Spinal cord (tissue), 10 donors: ENCODE measurements around the gene CHRNA4. TPM values are rescaled to one million over a fixed set of nuclear protein-coding genes. Genes with fewer than 3 reads are reported as not detected.

Source experiments
- DNase-seq, 6 donors: peaks; one replicate each; pipeline versions ENCODE4 v3.0.0 to v3.0.0-alpha.2; 2013 to 2015; ENCODE audit warnings: low spot score in 6 of 6, low read depth in 4 of 6
- H3K27ac ChIP-seq: one replicate; pipeline ENCODE4 v1.5.1; 2013; ENCODE audit warnings: low read depth, low read length, control low read depth
- H3K27me3 ChIP-seq: one replicate; pipeline ENCODE4 v1.6.1; 2013; ENCODE audit warnings: low read length; ENCODE audit not compliant: control insufficient read depth, insufficient read depth
- H3K36me3 ChIP-seq: one replicate; pipeline ENCODE4 v1.6.1; 2013; ENCODE audit warnings: low read length; ENCODE audit not compliant: control insufficient read depth, insufficient read depth
- H3K4me1 ChIP-seq: one replicate; pipeline ENCODE4 v1.6.1; 2013; ENCODE audit warnings: low read length; ENCODE audit not compliant: control insufficient read depth, insufficient read depth
- H3K4me3 ChIP-seq: one replicate; pipeline ENCODE4 v1.5.1; 2013; ENCODE audit warnings: low read depth, low read length, control low read depth
- H3K9me3 ChIP-seq: one replicate; pipeline ENCODE4 v1.6.1; 2013; ENCODE audit warnings: low read length; ENCODE audit not compliant: control insufficient read depth, insufficient read depth
- WGBS: methylation state at CpG from one replicate; pipeline ENCODE4 v1.1.5; 2013; ENCODE audit warnings: missing lambda C conversion rate; ENCODE audit not compliant: insufficient coverage; 5-methylcytosine and 5-hydroxymethylcytosine counted together
- polyA plus RNA-seq, 2 donors: library from polyadenylated mRNA; unstranded; fragments of 120-200 nt; gene quantifications; one replicate each; pipeline ENCODE4 v1.2.1, GENCODE V29; 2013; ENCODE audit not compliant: insufficient read length in 2 of 2
- small RNA-seq: library from RNA; depleted of rRNA; stranded (forward); fragments of <200 nt; gene quantifications from one replicate; pipeline ENCODE3, GENCODE V24; 2014; ENCODE audit warnings: low replicate concordance
- total RNA-seq, 2 donors: library from RNA; depleted of rRNA in 1 of 2; stranded (reverse); fragments of 120-200 nt in 1 of 2; fragments of >200 nt in 1 of 2; gene quantifications; one replicate each; pipeline versions ENCODE4 v1.2.3 to v1.2.4, GENCODE V29; 2013 to 2014
- donor health status: healthy.

Gene CHRNA4
- total and polyA plus RNA-seq, 4 donors: 5.5 to 64.2 (median 33.5) TPM

DNA sequence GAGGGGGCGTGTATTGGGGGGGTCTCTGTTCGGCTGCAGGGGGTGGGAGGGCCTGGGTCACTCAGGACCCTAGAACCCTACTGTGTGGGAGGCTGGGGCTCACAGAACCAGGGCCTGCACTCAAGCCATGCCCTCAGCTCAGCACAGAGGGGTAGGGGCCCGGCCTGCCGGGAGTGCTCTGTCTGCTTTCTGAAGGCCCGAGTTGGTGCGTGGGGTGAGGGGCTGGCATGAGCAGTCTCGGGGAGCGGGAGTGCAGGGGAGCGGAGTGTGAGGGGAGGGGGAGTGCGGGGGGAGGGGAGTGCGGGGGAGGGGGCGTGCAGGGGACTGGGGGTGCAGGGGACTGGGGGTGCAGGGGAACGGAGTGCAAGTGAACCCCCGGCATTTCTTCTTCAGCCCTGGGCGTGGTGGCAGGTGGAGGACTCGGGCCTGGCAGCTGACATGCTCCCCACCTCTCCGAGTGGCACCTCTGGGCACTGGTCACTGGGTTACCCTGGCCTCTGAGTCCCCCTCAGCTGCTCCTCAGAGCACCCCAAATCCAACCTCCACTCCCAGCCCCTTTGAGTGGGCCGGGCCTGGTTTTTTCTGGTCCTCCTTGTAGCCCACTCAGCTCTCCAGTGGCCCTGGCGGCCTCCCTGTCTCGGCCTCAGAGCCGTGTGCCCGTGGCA, 67.1 kb downstream of the CHRNA4 start:
- Histone ChIP-seq H3K9me3 (no peaks in the 10 kb centered on the region), H3K27ac (peak overlapping the region; percentile 69), H3K27me3 (peaks cover 13% of the 10 kb centered on the region), H3K4me1 (peaks cover 77% of the 10 kb centered on the region), H3K36me3 (peaks cover 37% of the 10 kb centered on the region), H3K4me3 (no peak overlapping the region)
- DNase-seq: peak in 1 of 6 donors; percentile 18
- 62% methylated on average over 15 of the region's 22 CpGs for WGBS

DNA sequence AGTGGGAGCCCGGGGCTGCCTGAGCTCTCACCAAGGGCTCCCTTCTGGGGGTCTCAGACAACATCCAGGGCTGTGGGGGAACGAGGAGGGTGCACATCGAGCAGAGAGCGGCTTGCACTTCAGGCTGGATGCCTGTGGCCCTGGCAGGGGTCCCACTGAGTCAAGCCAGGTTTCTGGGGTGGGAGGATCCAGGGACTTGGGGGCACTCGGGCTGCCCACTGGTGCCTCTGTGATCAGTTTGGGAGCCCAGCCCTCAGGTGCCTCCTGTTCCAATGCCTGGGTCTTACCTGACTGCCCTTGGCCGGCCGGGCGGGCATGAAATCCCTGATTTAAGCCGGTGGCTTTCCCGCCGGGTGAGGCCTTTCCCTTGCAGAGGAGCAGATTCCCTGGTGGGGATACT, 67.7 kb downstream of the CHRNA4 start:
- Histone ChIP-seq H3K27me3 (peaks cover 13% of the 10 kb centered on the region), H3K9me3 (no peaks in the 10 kb centered on the region), H3K4me3 (no peak overlapping the region), H3K4me1 (peaks cover 77% of the 10 kb centered on the region), H3K27ac (peak overlapping the region; percentile 61), H3K36me3 (peaks cover 40% of the 10 kb centered on the region)
- no peak for DNase-seq
- WGBS: 61% methylated on average over 11 of the region's 11 CpGs

Small RNAs within 50 kb of the gene (small RNA-seq; reads per million reads assigned to genes)
- 0.06 reads per million for gene RNU6-994P

Other genes with a start within 250 kb of the CHRNA4 start
- 10 to 100 TPM; 20.9 to 24.5 TPM for gene YTHDF1, start 145.2 kb downstream of the CHRNA4 start, total RNA-seq
- gene YTHDF1, start 145.2 kb downstream of the CHRNA4 start, polyA plus RNA-seq: 10 to 100 TPM; 44.0 to 45.9 TPM
- gene BIRC7, start 125.4 kb downstream of the CHRNA4 start, total RNA-seq: 1 to 10 TPM; 1.4 to 1.6 TPM
- under 1 TPM; 0.29 to 0.69 TPM for gene BIRC7, start 125.4 kb downstream of the CHRNA4 start, polyA plus RNA-seq
- gene NKAIN4, start 106.9 kb downstream of the CHRNA4 start, total RNA-seq: 10 to 100 TPM; 38.7 to 41.3 TPM
- 100 to 1,000 TPM; 126 to 153 TPM for gene NKAIN4, start 106.9 kb downstream of the CHRNA4 start, polyA plus RNA-seq
- gene ARFGAP1, start 88.5 kb downstream of the CHRNA4 start, total RNA-seq: 10 to 100 TPM; 35.3 to 68.9 TPM
- 100 to 1,000 TPM in 1 of 2 donors, 10 to 100 TPM in 1; 97.7 to 116 TPM for gene ARFGAP1, start 88.5 kb downstream of the CHRNA4 start, polyA plus RNA-seq
- 10 to 100 TPM; 10.3 to 14.4 TPM for gene COL20A1, start 68.2 kb downstream of the CHRNA4 start, total RNA-seq
- gene COL20A1, start 68.2 kb downstream of the CHRNA4 start, polyA plus RNA-seq: 10 to 100 TPM; 50.0 to 50.9 TPM
- 10 to 100 TPM; 30.7 to 66.5 TPM for gene KCNQ2, start 111.3 kb upstream of the CHRNA4 start, total RNA-seq
- gene KCNQ2, start 111.3 kb upstream of the CHRNA4 start, polyA plus RNA-seq: 100 to 1,000 TPM; 140 to 155 TPM
- gene EEF1A2, start 137.7 kb upstream of the CHRNA4 start, total RNA-seq: 100 to 1,000 TPM in 1 of 2 donors, 10 to 100 TPM in 1; 79.9 to 188 TPM
- 100 to 1,000 TPM; 674 to 690 TPM for gene EEF1A2, start 137.7 kb upstream of the CHRNA4 start, polyA plus RNA-seq
- 10 to 100 TPM; 19.9 to 74.0 TPM for gene PPDPF, start 159.4 kb upstream of the CHRNA4 start, total RNA-seq
- 100 to 1,000 TPM; 458 to 467 TPM for gene PPDPF, start 159.4 kb upstream of the CHRNA4 start, polyA plus RNA-seq
- under 1 TPM in 1 of 2 donors, not detected in 1; 0.06 TPM for gene PTK6, start 176.0 kb upstream of the CHRNA4 start, total RNA-seq
- gene PTK6, start 176.0 kb upstream of the CHRNA4 start, polyA plus RNA-seq: 1 to 10 TPM; 1.1 to 2.1 TPM
- gene SRMS, start 186.4 kb upstream of the CHRNA4 start, total RNA-seq: not detected
- under 1 TPM; 0.22 to 0.42 TPM for gene SRMS, start 186.4 kb upstream of the CHRNA4 start, polyA plus RNA-seq
- gene FNDC11, start 192.8 kb upstream of the CHRNA4 start, total RNA-seq: 1 to 10 TPM; 1.0 to 1.1 TPM
- under 1 TPM; 0.93 to 0.99 TPM for gene FNDC11, start 192.8 kb upstream of the CHRNA4 start, polyA plus RNA-seq
- 1 to 10 TPM; 7.2 to 9.9 TPM for gene HELZ2, start 212.9 kb upstream of the CHRNA4 start, total RNA-seq
- gene HELZ2, start 212.9 kb upstream of the CHRNA4 start, polyA plus RNA-seq: 1 to 10 TPM; 6.1 to 6.8 TPM